Left ventricle myocardium inferior (tissue), 1 donor: Measurements from ENCODE around the gene TRERF1. TPM values are rescaled to one million over a fixed set of nuclear protein-coding genes. Genes with fewer than 3 reads are reported as not detected.

Experiments used
- DNase-seq: peaks from one replicate; pipeline ENCODE4 v3.0.0-alpha.2; 2020
- H3K27ac ChIP-seq: fragments of 200-600 bp; replicated peaks from 2 replicates; pipeline ENCODE4 v1.8.0; 2021
- H3K27me3 ChIP-seq: fragments of 200-600 bp; 2 replicates; pipeline ENCODE4 v1.8.0; 2021; ENCODE audit warnings: low read depth
- H3K36me3 ChIP-seq: fragments of 200-600 bp; 2 replicates; pipeline ENCODE4 v1.8.0; 2021
- H3K4me1 ChIP-seq: fragments of 200-600 bp; 2 replicates; pipeline ENCODE4 v1.8.0; 2021
- H3K4me3 ChIP-seq: fragments of 200-600 bp; 2 replicates; pipeline ENCODE4 v1.8.0; 2021; ENCODE audit warnings: mild to moderate bottlenecking, moderate library complexity
- H3K9me3 ChIP-seq: fragments of 200-600 bp; replicated peaks from 2 replicates; pipeline ENCODE4 v1.8.0; 2021
- CTCF ChIP-seq: fragments of 200-600 bp; IDR thresholded peaks from 2 replicates; pipeline ENCODE4 v1.8.0; 2021; ENCODE audit warnings: antibody characterized with exemption, mild to moderate bottlenecking, borderline replicate concordance
- intact Hi-C: fragments of 100-400 bp; cut with micrococcal nuclease; formaldehyde crosslinking; loops from one replicate; pipeline ENCODE4 v1.11.0; 2022
- total RNA-seq: library from RNA; stranded (reverse); fragmentation: NEBNext Ultra II Directional; extraction: Animal tissue kit (Norgen Biotek cat#: 25700); gene quantifications from one replicate; pipeline ENCODE4 v1.2.1, GENCODE V29; 2021
- donor health status: DM: no; HTN: yes; CAD: no; lungs with severe emphysema.

Gene TRERF1
- total RNA-seq, 1 donor from 2014 or later, result 1.4 TPM

DNA sequence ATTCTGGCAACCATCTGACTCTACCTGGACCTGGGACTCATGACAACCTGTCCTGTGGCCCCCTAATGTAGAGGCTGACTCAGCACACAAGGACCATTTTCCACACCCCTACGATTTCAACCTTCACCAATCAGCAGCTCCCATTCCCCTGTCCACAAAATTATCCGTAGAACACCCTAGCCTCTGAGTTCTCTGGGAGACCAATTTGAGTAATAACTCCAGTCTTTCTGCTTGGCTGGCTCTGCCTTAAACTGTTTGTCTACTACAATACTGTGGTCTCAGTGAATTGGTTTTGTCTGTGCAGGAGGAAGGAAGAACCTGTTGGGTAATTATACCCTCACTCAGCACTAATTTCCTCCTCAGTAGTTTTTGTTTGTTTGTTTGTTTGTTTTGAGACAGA lies 134.7 kb downstream of the TRERF1 start:
- Histone ChIP-seq H3K27me3 (no peaks in the 10 kb centered on the region), H3K9me3 (no peaks in the 10 kb centered on the region), H3K36me3 (no peaks in the 10 kb centered on the region), H3K4me1 (peaks cover 23% of the 10 kb centered on the region), H3K4me3 (no peak overlapping the region), H3K27ac (no peak overlapping the region)
- intact Hi-C loops, result no loop called here
- no peak for TF ChIP-seq CTCF
- no peak for DNase-seq

- TF ChIP-seq CTCF, result no peak
- Histone ChIP-seq H3K27ac (no peak overlapping the region), H3K36me3 (no peaks in the 10 kb centered on the region), H3K27me3 (no peaks in the 10 kb centered on the region), H3K4me1 (peaks cover 23% of the 10 kb centered on the region), H3K9me3 (no peaks in the 10 kb centered on the region), H3K4me3 (no peak overlapping the region)
- no peak for DNase-seq
- intact Hi-C loops, result no loop called here
Measured at GRCh38 chr6:42315991-42316970, 135.4 kb downstream of the TRERF1 start.

GRCh38 chr6:42315259-42315990 lies 136.3 kb downstream of the TRERF1 start:
- no peak for DNase-seq
- TF ChIP-seq CTCF, result no peak
- no peaks in the 10 kb centered on the region for H3K27me3 ChIP-seq
- intact Hi-C loops, result no loop called here
- no peak overlapping the region for H3K4me3 ChIP-seq
- no peaks in the 10 kb centered on the region for H3K36me3 ChIP-seq
- H3K4me1 ChIP-seq, result peaks cover 23% of the 10 kb centered on the region
- no peaks in the 10 kb centered on the region for H3K9me3 ChIP-seq
- H3K27ac ChIP-seq, result no peak overlapping the region

GRCh38 chr6:42314571-42315258 lies 137.0 kb downstream of the TRERF1 start:
- peak overlapping the region; percentile 71 for H3K27ac ChIP-seq
- TF ChIP-seq CTCF, result no peak
- intact Hi-C loops, result no loop called here
- no peaks in the 10 kb centered on the region for H3K27me3 ChIP-seq
- H3K36me3 ChIP-seq, result no peaks in the 10 kb centered on the region
- H3K4me3 ChIP-seq, result no peak overlapping the region
- DNase-seq, result no peak
- no peaks in the 10 kb centered on the region for H3K9me3 ChIP-seq
- peaks cover 23% of the 10 kb centered on the region for H3K4me1 ChIP-seq

DNA sequence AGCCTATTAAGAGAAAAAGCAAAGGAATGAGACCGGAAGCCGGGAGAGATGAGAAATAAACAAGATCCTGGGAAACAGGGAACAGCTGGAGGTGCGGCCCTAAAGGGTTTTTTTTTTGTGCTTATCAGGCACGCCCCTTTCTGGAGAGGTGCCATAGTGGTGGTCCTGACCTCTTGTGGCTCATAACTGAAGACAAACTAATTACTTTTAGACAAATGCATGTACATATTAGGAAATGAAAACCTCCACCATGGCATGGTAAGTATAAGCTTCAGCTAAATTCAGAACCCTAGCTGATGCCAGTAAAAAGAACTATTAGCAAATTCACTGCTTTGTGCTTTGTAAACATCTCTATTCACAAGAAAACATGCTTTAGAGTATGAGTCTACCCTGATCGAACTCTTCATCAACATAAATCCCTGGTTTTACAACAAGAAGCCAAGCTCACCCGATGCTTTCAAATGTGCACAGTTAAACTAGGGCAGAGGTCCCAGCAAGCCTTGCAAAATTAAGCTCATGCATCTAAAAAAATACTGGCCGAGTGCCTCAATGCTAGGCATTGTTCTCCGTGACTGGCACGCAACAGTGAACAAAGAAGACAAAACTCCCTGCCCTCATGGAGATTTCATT lies 137.7 kb downstream of the TRERF1 start:
- H3K4me3 ChIP-seq, result no peak overlapping the region
- H3K4me1 ChIP-seq, result peaks cover 23% of the 10 kb centered on the region
- H3K27me3 ChIP-seq, result no peaks in the 10 kb centered on the region
- no peak for DNase-seq
- H3K36me3 ChIP-seq, result no peaks in the 10 kb centered on the region
- peak overlapping the region; percentile 71 for H3K27ac ChIP-seq
- TF ChIP-seq CTCF, result no peak
- H3K9me3 ChIP-seq, result no peaks in the 10 kb centered on the region
- intact Hi-C loops, result no loop called here
